H1 (cell line): ENCODE measurements around the gene PIGL.

Experiments used
- CEBPB ChIP-seq: IDR thresholded peaks from 2 replicates; pipeline ENCODE4 v1.6.1; 2012; ENCODE audit warnings: low read depth, low read length
- CREB1 ChIP-seq: IDR thresholded peaks from 2 replicates; pipeline ENCODE4 v1.6.1; 2012; ENCODE audit warnings: inconsistent platforms
- CTCF ChIP-seq, 3 experiments: IDR thresholded peaks; 1 replicate in 2 of 3; 2 replicates in 1 of 3; pipeline versions ENCODE4 v1.5.1 to v1.6.1; 2011; ENCODE audit warnings: low read length in 3 of 3, mild to moderate bottlenecking in 3 of 3, inconsistent platforms in 2 of 3, low read depth in 1 of 3, moderate library complexity in 1 of 3; ENCODE audit not compliant: insufficient read depth in 1 of 3; ENCODE audit errors: control extremely low read depth in 1 of 3
- JUND ChIP-seq: IDR thresholded peaks from 2 replicates; pipeline ENCODE4 v1.6.1; 2011; ENCODE audit warnings: mild to moderate bottlenecking, improper control_type of control experiment, low read length
- POLR2AphosphoS5 ChIP-seq: IDR thresholded peaks from 2 replicates; pipeline ENCODE4 v1.6.1; 2011; ENCODE audit warnings: low read depth, low read length
- RAD21 ChIP-seq, 2 experiments: IDR thresholded peaks in 1 of 2; conservative IDR thresholded peaks in 1 of 2; 2 replicates each; pipeline ENCODE4 v1.6.1; 2011; ENCODE audit warnings: low read depth in 2 of 2, low read length in 2 of 2, improper control_type of control experiment in 1 of 2, inconsistent platforms in 1 of 2, mild to moderate bottlenecking in 1 of 2, moderate library complexity in 1 of 2
- TAF1 ChIP-seq: IDR thresholded peaks from 2 replicates; pipeline ENCODE4 v1.6.1; 2011; ENCODE audit warnings: mild to moderate bottlenecking, low read depth, low read length
- TBP ChIP-seq: IDR thresholded peaks from 2 replicates; pipeline ENCODE4 v1.6.1; 2011; ENCODE audit warnings: low read depth, low read length, improper control_type of control experiment
- TCF12 ChIP-seq: IDR thresholded peaks from 2 replicates; pipeline ENCODE4 v1.6.1; 2011; ENCODE audit warnings: low read depth, mild to moderate bottlenecking, low read length

GRCh38 chr17:16241906-16242399 lies 24.9 kb downstream of the PIGL start:
- TF ChIP-seq TBP (no peak), CTCF (IDR thresholded peaks at IDR 0.05; ENCODE audit: control extremely low read depth in 1 of 3, insufficient read depth in 1 of 3, low read depth in 1 of 3, low read length in 3 of 3) (no peak), CREB1 (no peak), TAF1 (no peak), CEBPB (no peak), JUND (no peak), TCF12 (no peak), POLR2AphosphoS5 (no peak), RAD21 (IDR thresholded peaks at IDR 0.05 in 1 of 2, conservative IDR thresholded peaks at IDR 0.05 in 1 of 2; ENCODE audit: low read depth in 2 of 2, low read length in 2 of 2) (no peak)
